Stomach (tissue), 9 donors: ENCODE results near the gene RAC2. TPM values are rescaled to one million over a fixed set of nuclear protein-coding genes. Genes with fewer than 3 reads are reported as not detected.
"Not testable (repeated sequence)": the region's sequence is repeated elsewhere in the genome, so short reads cannot be mapped to it uniquely, and the experiment has no call there.

Experiments used
- DNase-seq, 2 donors: peaks; one replicate each; pipeline versions ENCODE4 v3.0.0 to v3.0.0-alpha.2; 2013 to 2019
- H3K27ac ChIP-seq, 5 donors: fragments of 200-600 bp in 4 of 5; sonication (generic) in 4 of 5; one replicate each; pipeline ENCODE4 v1.5.1; 2013 to 2019; ENCODE audit warnings: mild to moderate bottlenecking in 1 of 5, moderate library complexity in 1 of 5
- H3K27me3 ChIP-seq, 3 donors: fragments of 200-600 bp; sonication (generic); one replicate each; pipeline ENCODE4 v1.5.1; 2017 to 2019; ENCODE audit warnings: mixed run types in 1 of 3
- H3K36me3 ChIP-seq, 4 donors: fragments of 200-600 bp; sonication (generic); 1 replicate in 3 of 4; 2 replicates in 1 of 4; pipeline ENCODE4 v1.5.1; 2016 to 2019
- H3K4me1 ChIP-seq, 4 donors: fragments of 200-600 bp; sonication (generic); one replicate each; pipeline ENCODE4 v1.5.1; 2016 to 2019
- H3K4me3 ChIP-seq, 4 donors: fragments of 200-600 bp; sonication (generic) in 3 of 4; one replicate each; pipeline ENCODE4 v1.5.1; 2016 to 2019; ENCODE audit warnings: mild to moderate bottlenecking in 1 of 4
- H3K9me3 ChIP-seq, 4 donors: fragments of 200-600 bp; sonication (generic); one replicate each; pipeline ENCODE4 v1.5.1; 2016 to 2019
- CTCF ChIP-seq, 7 experiments: fragments of 450-650 bp in 4 of 7; fragments of 200-600 bp in 3 of 7; sonication (generic) in 3 of 7; IDR thresholded peaks; one replicate each; pipeline ENCODE4 v1.5.1; 2016 to 2019; ENCODE audit warnings: antibody characterized with exemption in 7 of 7, control low read depth in 2 of 7, mild to moderate bottlenecking in 1 of 7
- EP300 ChIP-seq: sonication (generic); formaldehyde crosslinking; IDR thresholded peaks from one replicate; pipeline ENCODE4 v1.6.1; 2017; ENCODE audit warnings: antibody characterized with exemption
- POLR2A ChIP-seq, 4 donors: fragments of 450-650 bp; IDR thresholded peaks; one replicate each; pipeline ENCODE4 v1.6.1; 2016; ENCODE audit warnings: antibody characterized with exemption in 4 of 4, control low read depth in 2 of 4, mild to moderate bottlenecking in 1 of 4, moderate library complexity in 1 of 4
- POLR2AphosphoS5 ChIP-seq, 3 donors: sonication (generic); formaldehyde crosslinking; IDR thresholded peaks; one replicate each; pipeline ENCODE4 v1.6.1; 2016; ENCODE audit warnings: antibody characterized with exemption in 3 of 3
- WGBS, 5 donors: extraction: QIAGEN DNeasy Blood & Tissue Kit in 3 of 5; methylation state at CpG; one replicate each; pipeline versions ENCODE4 v1.1.5 to v1.1.7; 2013 to 2018; 5-methylcytosine and 5-hydroxymethylcytosine counted together
- intact Hi-C: fragments of 100-400 bp; cut with DNase I; formaldehyde crosslinking; loops from one replicate; pipeline ENCODE4 v1.15.1; 2023; ENCODE audit warnings: low total_unique reads
- polyA plus RNA-seq, 3 donors: library from polyadenylated mRNA; stranded (reverse); fragments of 200-250 nt; gene quantifications; one replicate each; pipeline ENCODE4 v1.2.3, GENCODE V29; 2013
- total RNA-seq, 5 donors: library from RNA; depleted of rRNA; stranded (reverse); fragments of >200 nt; gene quantifications; one replicate each; pipeline versions ENCODE4 v1.1.0 to v1.2.3, GENCODE V29; 2014 to 2016
- donor health status: healthy with polysubstance abuse.
- donor health status: Bipolar disorder and iron deficiency.
- donor health status: healthy.

The RAC2 gene
- total and polyA plus RNA-seq, 8 donors: 1.8 to 50.4 (median 16.3) TPM

GRCh38 chr22:37234736-37235711 is 9.0 kb downstream of the RAC2 start:
- peak overlapping the region in 1 of 5 donors; percentile 7 for H3K27ac ChIP-seq
- no peaks in the 10 kb centered on the region for H3K9me3 ChIP-seq
- WGBS, 5 donors: 77 to 85% (median 83%) methylated on average over 15 to 16 of the region's 16 CpGs
- TF ChIP-seq EP300 (no peak), POLR2A (IDR thresholded peaks at IDR 0.05) (no peak), POLR2AphosphoS5 (IDR thresholded peaks at IDR 0.05) (no peak), CTCF (IDR thresholded peaks at IDR 0.05) (no peak)
- peaks cover 0 to 82% (median 0%) of the 10 kb centered on the region in 3 donors for H3K27me3 ChIP-seq
- H3K4me3 ChIP-seq: no peak overlapping the region
- no peak for DNase-seq
- H3K36me3 ChIP-seq: peaks cover 0 to 10% (median 2%) of the 10 kb centered on the region in 4 donors
- H3K4me1 ChIP-seq: peaks cover 0 to 79% (median 3%) of the 10 kb centered on the region in 4 donors
- intact Hi-C loops: no loop called here

- intact Hi-C loops: no loop called here
- no peak for DNase-seq
- no peak for TF ChIP-seq EP300
- TF ChIP-seq POLR2A (IDR thresholded peaks at IDR 0.05): no peak
- no peak for TF ChIP-seq POLR2AphosphoS5 (IDR thresholded peaks at IDR 0.05)
- no peak for TF ChIP-seq CTCF (IDR thresholded peaks at IDR 0.05)
- no peaks in the 10 kb centered on the region for H3K9me3 ChIP-seq
- peaks cover 0 to 10% (median 2%) of the 10 kb centered on the region in 4 donors for H3K36me3 ChIP-seq
- peak overlapping the region in 1 of 5 donors; percentile 7 for H3K27ac ChIP-seq
- H3K4me3 ChIP-seq: no peak overlapping the region
- 61 to 74% (median 71%) methylated on average over 16 to 27 of the region's 27 CpGs for WGBS, 5 donors
- H3K27me3 ChIP-seq: peaks cover 0 to 73% (median 0%) of the 10 kb centered on the region in 3 donors
- H3K4me1 ChIP-seq: peaks cover 0 to 86% (median 10%) of the 10 kb centered on the region in 4 donors
Measured at GRCh38 chr22:37233751-37234631, 10.1 kb downstream of the RAC2 start.

GRCh38 chr22:37233371-37233750 is 10.7 kb downstream of the RAC2 start:
- intact Hi-C loops, H3K27ac ChIP-seq, H3K36me3 ChIP-seq, H3K9me3 ChIP-seq, H3K4me3 ChIP-seq, DNase-seq: not testable (repeated sequence)
- 86 to 92% (median 90%) methylated on average over 12 of the region's 12 CpGs for WGBS, 5 donors
- Histone ChIP-seq H3K4me1 (peaks cover 0 to 86% (median 13%) of the 10 kb centered on the region in 4 donors), H3K27me3 (peaks cover 0 to 67% (median 0%) of the 10 kb centered on the region in 3 donors)

DNA sequence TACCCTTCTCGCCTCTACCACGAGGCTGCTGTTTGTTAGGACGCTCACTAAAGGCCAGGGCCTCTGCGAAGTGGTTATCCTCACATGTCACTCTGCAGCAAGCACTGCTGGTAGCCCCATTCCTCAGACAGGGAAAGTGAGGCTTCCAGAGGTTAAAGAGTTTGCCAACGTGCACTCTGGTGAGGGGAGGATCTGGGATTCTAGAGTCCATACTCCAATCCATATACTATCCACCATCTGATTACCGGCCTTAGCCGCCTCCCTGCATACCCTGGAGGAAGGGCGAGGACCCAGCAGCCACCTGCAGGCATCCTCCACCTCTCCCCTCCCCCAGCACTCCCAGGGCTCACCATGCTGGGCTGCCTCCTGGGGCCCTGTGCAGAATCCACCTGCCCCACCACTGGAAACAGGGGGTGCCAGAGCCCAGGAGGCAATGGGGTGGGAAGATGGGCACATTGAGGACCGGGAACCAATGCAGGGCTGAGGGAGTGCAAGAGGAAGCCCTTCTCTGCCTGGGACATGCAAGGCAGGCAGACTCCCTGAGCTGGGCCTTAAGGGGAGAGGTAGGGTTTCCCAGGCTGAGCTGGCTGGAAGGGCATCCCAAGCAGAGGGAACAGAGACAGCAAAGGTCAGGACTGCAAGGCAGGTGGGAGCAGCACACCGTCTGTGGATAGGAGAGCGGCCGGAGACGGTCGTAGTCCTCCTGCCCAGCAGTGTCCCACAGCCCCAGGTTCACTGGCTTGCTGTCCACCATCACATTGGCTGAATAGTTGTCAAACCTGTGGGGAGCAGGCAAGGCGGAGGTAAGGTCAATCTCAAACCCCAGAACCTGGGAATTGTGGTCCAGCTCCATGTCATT is 11.7 kb downstream of the RAC2 start:
- no peak for DNase-seq
- peaks cover 0 to 84% (median 14%) of the 10 kb centered on the region in 4 donors for H3K4me1 ChIP-seq
- TF ChIP-seq CTCF (IDR thresholded peaks at IDR 0.05): no peak
- no peak for TF ChIP-seq POLR2A (IDR thresholded peaks at IDR 0.05)
- no peak for TF ChIP-seq EP300
- TF ChIP-seq POLR2AphosphoS5 (IDR thresholded peaks at IDR 0.05): no peak

More for the DNA sequence above, 11.7 kb downstream of the RAC2 start:
- Histone ChIP-seq H3K36me3 (peaks cover 0 to 10% (median 2%) of the 10 kb centered on the region in 4 donors), H3K27me3 (peaks cover 0 to 62% (median 0%) of the 10 kb centered on the region in 3 donors), H3K4me3 (no peak overlapping the region), H3K27ac (no peak overlapping the region), H3K9me3 (no peaks in the 10 kb centered on the region)
- intact Hi-C loops: no loop called here
- 71 to 91% (median 81%) methylated on average over 15 of the region's 15 CpGs for WGBS, 5 donors
